Activated naive CD4-positive, alpha-beta T cell treated with Interleukin-2 at 50 U/mL for 16 hours (primary cell): ENCODE results near the gene MBL2.

Experiments
- DNase-seq: peaks from one replicate; pipeline ENCODE4 v3.0.0-alpha.2; 2020

MBL2 gene

GRCh38 chr10:52772623-52773022 is at the start of gene MBL2:
Gene MBL2, minus strand, starts transcription at chr10:52772784. Its CDS starts 1,149 bp downstream, at chr10:52771635.
- no peak for DNase-seq

GRCh38 chr10:52820309-52820708 is 47.7 kb upstream of the MBL2 start:
- no peak for DNase-seq

- no peak for DNase-seq
Observed at GRCh38 chr10:52818019-52818418, 45.4 kb upstream of the MBL2 start.

GRCh38 chr10:52814506-52814905 is 41.9 kb upstream of the MBL2 start:
- no peak for DNase-seq

GRCh38 chr10:52811776-52812175 is 39.2 kb upstream of the MBL2 start:
- no peak for DNase-seq

- DNase-seq, result no peak
Observed at GRCh38 chr10:52810761-52811160, 38.2 kb upstream of the MBL2 start.

GRCh38 chr10:52807803-52808202 is 35.2 kb upstream of the MBL2 start:
- no peak for DNase-seq

- DNase-seq, result no peak
Observed at GRCh38 chr10:52805414-52806285, 33.1 kb upstream of the MBL2 start.

GRCh38 chr10:52801947-52802346 is 29.4 kb upstream of the MBL2 start:
- no peak for DNase-seq

- no peak for DNase-seq
Observed at GRCh38 chr10:52786098-52786497, 13.5 kb upstream of the MBL2 start.

- DNase-seq, result no peak
Observed at GRCh38 chr10:52785418-52785817, 12.8 kb upstream of the MBL2 start.

GRCh38 chr10:52783726-52784125 is 11.1 kb upstream of the MBL2 start:
- DNase-seq, result no peak

- DNase-seq, result no peak
Observed at GRCh38 chr10:52782554-52782953, 10.0 kb upstream of the MBL2 start.

- no peak for DNase-seq
Observed at GRCh38 chr10:52780391-52781155, 8.0 kb upstream of the MBL2 start.

GRCh38 chr10:52779541-52780390 is 7.2 kb upstream of the MBL2 start:
- DNase-seq, result peak; percentile 9

- DNase-seq, result no peak
Observed at GRCh38 chr10:52778511-52779392, 6.2 kb upstream of the MBL2 start.

- DNase-seq, result no peak
Observed at GRCh38 chr10:52777414-52777813, 4.8 kb upstream of the MBL2 start.

GRCh38 chr10:52776471-52776903 is 3.9 kb upstream of the MBL2 start:
- no peak for DNase-seq

GRCh38 chr10:52775132-52775647 is 2.6 kb upstream of the MBL2 start:
- DNase-seq, result no peak

- no peak for DNase-seq
Observed at GRCh38 chr10:52774600-52775106, 2.1 kb upstream of the MBL2 start.

GRCh38 chr10:52774182-52774581 is 1.6 kb upstream of the MBL2 start:
- no peak for DNase-seq
